Epithelial cell of proximal tubule (primary cell): ENCODE results near the gene COPS9. TPM values are rescaled to one million over a fixed set of nuclear protein-coding genes. Genes with fewer than 3 reads are reported as not detected.

Experiments used
- DNase-seq: peaks from one replicate; pipeline ENCODE4 v3.0.0-alpha.2; 2011; ENCODE audit warnings: low read depth
- H3K4me3 ChIP-seq: 2 replicates; pipeline ENCODE4 v1.5.1; 2011; ENCODE audit warnings: low read depth, mild to moderate bottlenecking, low read length
- CTCF ChIP-seq: conservative IDR thresholded peaks from 2 replicates; pipeline ENCODE4 v1.5.1; 2012; ENCODE audit warnings: low read depth, mild to moderate bottlenecking, low read length
- total RNA-seq: library from RNA; depleted of rRNA; stranded (reverse); fragments of >200 nt; gene quantifications from 2 replicates; pipeline ENCODE4 v1.2.3, GENCODE V29; 2015

The COPS9 gene
- total RNA-seq, 1 donor from 2014 or later, result 274 TPM

GRCh38 chr2:240162531-240162930, 26.4 kb upstream of the COPS9 start:
- no peak for DNase-seq
- no peak overlapping the region for H3K4me3 ChIP-seq
- TF ChIP-seq CTCF, result no peak

- no peak for TF ChIP-seq CTCF
- no peak for DNase-seq
- no peak overlapping the region for H3K4me3 ChIP-seq
Observed at GRCh38 chr2:240162032-240162431, 25.9 kb upstream of the COPS9 start.

GRCh38 chr2:240161087-240161750, 25.1 kb upstream of the COPS9 start:
- TF ChIP-seq CTCF, result no peak
- DNase-seq, result no peak
- no peak overlapping the region for H3K4me3 ChIP-seq

GRCh38 chr2:240160291-240161086, 24.4 kb upstream of the COPS9 start:
- TF ChIP-seq CTCF, result no peak
- no peak overlapping the region for H3K4me3 ChIP-seq
- no peak for DNase-seq

- no peak for TF ChIP-seq CTCF
- H3K4me3 ChIP-seq, result no peak overlapping the region
- no peak for DNase-seq
Observed at GRCh38 chr2:240159251-240159839, 23.2 kb upstream of the COPS9 start.

- H3K4me3 ChIP-seq, result no peak overlapping the region
- TF ChIP-seq CTCF, result no peak
- DNase-seq, result no peak
Observed at GRCh38 chr2:240157147-240157470, 21.0 kb upstream of the COPS9 start.
